ENCODE results near the gene SNX4. TPM values are rescaled to one million over a fixed set of nuclear protein-coding genes. Genes with fewer than 3 reads are reported as not detected.
"Not testable (repeated sequence)": the region's sequence is repeated elsewhere in the genome, so short reads cannot be mapped to it uniquely, and the experiment has no call there.

SNX4 gene
- total RNA-seq, 4 donors from 2014 or later: 34.5 to 47.9 (median 42.8) TPM

DNA sequence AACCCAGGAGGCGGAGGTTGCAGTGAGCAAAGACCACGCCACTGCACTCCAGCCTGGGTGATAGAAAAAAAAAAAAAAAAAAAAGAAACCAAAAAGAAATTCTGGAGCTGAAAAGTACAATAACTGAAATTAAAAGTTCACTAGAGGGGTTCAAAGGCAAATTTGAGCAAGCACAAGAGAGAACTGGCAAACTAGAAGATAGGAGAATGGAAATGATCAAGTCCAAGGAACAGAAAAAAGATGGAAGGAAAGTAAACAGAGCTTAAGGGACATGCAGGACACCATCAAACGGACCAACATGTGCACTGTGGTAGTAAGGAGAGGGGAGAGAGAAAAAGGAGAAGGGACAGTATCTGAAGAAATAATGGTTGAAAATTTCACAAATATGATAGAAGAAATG, 12.9 kb downstream of the SNX4 start:
- H3K4me3 ChIP-seq: no peak overlapping the region
- WGBS, 2 donors: 91 to 97% methylated on average over 3 of the region's 3 CpGs
- H3K4me1 ChIP-seq: peaks cover 0 to 6% (median 3%) of the 10 kb centered on the region in 3 donors
- intact Hi-C loops (cut with DNase I): no loop called here
- no peak overlapping the region for H3K27ac ChIP-seq
- TF ChIP-seq CTCF (IDR thresholded peaks at IDR 0.05) (no peak), POLR2A (IDR thresholded peaks at IDR 0.05) (no peak)
- peaks cover 0 to 76% (median 0%) of the 10 kb centered on the region in 3 donors for H3K36me3 ChIP-seq
- H3K9me3 ChIP-seq: peaks cover 0 to 6% (median 0%) of the 10 kb centered on the region in 3 donors
- H3K27me3 ChIP-seq: no peaks in the 10 kb centered on the region
- DNase-seq: no peak

- H3K4me1 ChIP-seq: no peaks in the 10 kb centered on the region
- no peak overlapping the region for H3K4me3 ChIP-seq
- no peak for DNase-seq
- H3K36me3 ChIP-seq: peaks cover 0 to 90% (median 14%) of the 10 kb centered on the region in 3 donors
- no peaks in the 10 kb centered on the region for H3K27me3 ChIP-seq
- intact Hi-C loops (cut with DNase I): no loop called here
- H3K27ac ChIP-seq: no peak overlapping the region
- H3K9me3 ChIP-seq: no peaks in the 10 kb centered on the region
- TF ChIP-seq POLR2A (IDR thresholded peaks at IDR 0.05) (no peak), CTCF (IDR thresholded peaks at IDR 0.05) (no peak)
Observed at GRCh38 chr3:125498630-125499029, 21.4 kb downstream of the SNX4 start.

DNA sequence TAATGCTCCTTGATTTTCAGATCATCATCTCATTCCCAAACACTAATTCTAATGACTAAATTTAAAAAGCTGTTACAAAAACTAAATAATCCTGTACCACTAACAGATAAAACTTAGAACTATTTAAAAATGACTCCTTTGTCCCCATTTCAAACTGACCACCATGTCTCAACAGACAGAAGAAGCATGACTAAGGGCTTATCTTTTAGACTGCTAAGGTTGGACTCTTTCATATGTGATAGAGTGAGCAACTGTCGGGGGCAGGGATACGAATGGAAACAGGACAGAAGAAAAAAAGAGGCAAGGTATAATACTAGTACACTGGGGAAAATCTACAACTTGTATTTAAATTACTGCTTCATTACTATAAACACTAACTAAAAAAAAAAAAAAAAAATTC, 23.3 kb downstream of the SNX4 start:
- intact Hi-C loops (cut with DNase I): no loop called here
- H3K36me3 ChIP-seq: peaks cover 0 to 92% (median 14%) of the 10 kb centered on the region in 3 donors
- WGBS, 2 donors: 73 to 96% methylated on average over 2 of the region's 2 CpGs
- H3K4me3 ChIP-seq: no peak overlapping the region
- H3K4me1 ChIP-seq: no peaks in the 10 kb centered on the region
- no peak overlapping the region for H3K27ac ChIP-seq
- no peaks in the 10 kb centered on the region for H3K27me3 ChIP-seq
- no peak for TF ChIP-seq POLR2A (IDR thresholded peaks at IDR 0.05)
- TF ChIP-seq CTCF (IDR thresholded peaks at IDR 0.05): no peak
- no peak for DNase-seq
- no peaks in the 10 kb centered on the region for H3K9me3 ChIP-seq

- WGBS, 2 donors: 93 to 100% methylated on average over 1 of the region's 1 CpG
- Histone ChIP-seq H3K27me3 (no peaks in the 10 kb centered on the region), H3K27ac (no peak overlapping the region), H3K4me3 (no peak overlapping the region), H3K4me1 (no peaks in the 10 kb centered on the region), H3K9me3 (no peaks in the 10 kb centered on the region), H3K36me3 (peaks cover 0 to 82% (median 8%) of the 10 kb centered on the region in 3 donors)
- intact Hi-C loops (cut with DNase I): no loop called here
- no peak for DNase-seq
- TF ChIP-seq POLR2A (IDR thresholded peaks at IDR 0.05) (no peak), CTCF (IDR thresholded peaks at IDR 0.05) (no peak)
Observed at GRCh38 chr3:125482406-125482805, 37.6 kb downstream of the SNX4 start.

DNA sequence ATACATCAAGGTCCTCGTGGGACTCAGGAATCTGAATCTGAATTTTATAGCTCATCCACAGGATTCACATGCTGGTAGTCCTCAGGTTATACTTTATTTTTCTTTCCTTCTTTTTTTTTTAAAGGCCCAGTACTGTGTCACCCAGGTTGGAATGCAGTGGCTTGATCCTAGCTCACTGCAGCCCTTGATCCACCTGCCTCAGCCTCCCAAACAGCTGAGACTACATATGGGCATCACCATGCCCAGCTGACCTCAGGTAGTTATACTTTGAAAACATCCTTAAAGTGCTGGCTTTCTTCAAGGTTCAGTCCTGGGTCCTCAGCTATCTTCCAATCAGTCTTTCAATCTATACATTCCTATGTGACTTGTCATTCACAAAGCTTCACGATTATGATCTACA, 38.2 kb downstream of the SNX4 start:
- DNase-seq: no peak
- Histone ChIP-seq H3K9me3 (no peaks in the 10 kb centered on the region), H3K4me1 (no peaks in the 10 kb centered on the region), H3K4me3 (no peak overlapping the region), H3K27me3 (no peaks in the 10 kb centered on the region), H3K36me3 (peaks cover 0 to 81% (median 8%) of the 10 kb centered on the region in 3 donors), H3K27ac (no peak overlapping the region)
- intact Hi-C loops (cut with DNase I): no loop called here
- WGBS, 2 donors: 95 to 97% methylated on average over 2 of the region's 2 CpGs
- TF ChIP-seq CTCF (IDR thresholded peaks at IDR 0.05) (no peak), POLR2A (IDR thresholded peaks at IDR 0.05) (no peak)

DNA sequence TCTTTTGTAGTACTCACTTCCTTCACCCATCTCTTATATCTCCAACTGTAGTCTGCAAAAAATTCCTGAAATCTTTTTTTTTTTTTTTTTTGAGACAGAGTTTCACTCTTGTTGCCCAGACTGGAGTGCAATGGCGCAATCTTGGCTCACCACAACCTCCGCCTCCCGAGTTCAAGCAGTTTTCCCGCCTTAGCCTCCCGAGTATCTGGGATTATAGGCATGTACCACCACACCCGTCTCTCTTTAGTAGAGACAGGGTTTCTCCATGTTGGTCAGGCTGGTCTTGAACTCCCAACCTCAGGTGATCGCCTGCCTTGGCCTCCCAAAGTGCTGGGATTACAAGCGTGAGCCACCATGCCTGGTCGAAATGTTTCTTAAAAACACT, 38.6 kb downstream of the SNX4 start:
- intact Hi-C loops (cut with DNase I); DNase-seq; H3K27me3 ChIP-seq; H3K9me3 ChIP-seq; H3K27ac ChIP-seq; H3K4me1 ChIP-seq; H3K4me3 ChIP-seq: not testable (repeated sequence)
- WGBS, 2 donors: 84 to 96% methylated on average over 9 of the region's 9 CpGs
- H3K36me3 ChIP-seq: peaks cover 0 to 80% (median 8%) of the 10 kb centered on the region in 3 donors

All from esophagus squamous epithelium (tissue), 5 donors.